GM19324 (cell line): ENCODE results near the gene SYNRG.

ENCODE experiments used
- ATAC-seq: cut with Tn5 transposase; IDR thresholded peaks from one replicate; pipeline ENCODE4 v1.9.1; 2021; ENCODE audit warnings: mild to moderate bottlenecking, moderate library complexity; ENCODE audit not compliant: unreplicated experiment, low FRiP score

The SYNRG gene

GRCh38 chr17:37605081-37605480, 4.1 kb downstream of the SYNRG start:
- ATAC-seq = no peak

- no peak for ATAC-seq
These were observed 4.7 kb downstream of the SYNRG start for GRCh38 chr17:37604556-37604955.

- ATAC-seq = no peak
These were observed 11.1 kb downstream of the SYNRG start for GRCh38 chr17:37598145-37598544.

GRCh38 chr17:37592291-37592690, 16.9 kb downstream of the SYNRG start:
- ATAC-seq = no peak

GRCh38 chr17:37585066-37585465, 24.2 kb downstream of the SYNRG start:
- ATAC-seq = no peak

GRCh38 chr17:37576281-37576680, 32.9 kb downstream of the SYNRG start:
- ATAC-seq = no peak

- no peak for ATAC-seq
These were observed 34.8 kb downstream of the SYNRG start for GRCh38 chr17:37574427-37574826.

GRCh38 chr17:37571674-37572073, 37.5 kb downstream of the SYNRG start:
- ATAC-seq = no peak

- ATAC-seq = no peak
These were observed 38.6 kb downstream of the SYNRG start for GRCh38 chr17:37570527-37571093.

- no peak for ATAC-seq
These were observed 40.7 kb downstream of the SYNRG start for GRCh38 chr17:37568350-37569053.

- ATAC-seq = no peak
These were observed 41.7 kb downstream of the SYNRG start for GRCh38 chr17:37567538-37567937.

- ATAC-seq = no peak
These were observed 42.1 kb downstream of the SYNRG start for GRCh38 chr17:37567137-37567536.

GRCh38 chr17:37564252-37564651, 45.0 kb downstream of the SYNRG start:
- no peak for ATAC-seq

- no peak for ATAC-seq
These were observed 47.0 kb downstream of the SYNRG start for GRCh38 chr17:37562016-37562745.

GRCh38 chr17:37558299-37558698, 50.9 kb downstream of the SYNRG start:
- ATAC-seq = no peak

GRCh38 chr17:37557482-37557881, 51.7 kb downstream of the SYNRG start:
- ATAC-seq = no peak

- no peak for ATAC-seq
These were observed 53.8 kb downstream of the SYNRG start for GRCh38 chr17:37555386-37555785.

GRCh38 chr17:37553401-37553966, 55.7 kb downstream of the SYNRG start:
- no peak for ATAC-seq

- ATAC-seq = no peak
These were observed 57.4 kb downstream of the SYNRG start for GRCh38 chr17:37551788-37552187.

- no peak for ATAC-seq
These were observed 61.2 kb downstream of the SYNRG start for GRCh38 chr17:37547986-37548385.

GRCh38 chr17:37546302-37546701, 62.9 kb downstream of the SYNRG start:
- ATAC-seq = no peak
